Measurements from ENCODE around the gene PCBP1.
"Not testable (repeated sequence)": the region's sequence is repeated elsewhere in the genome, so short reads cannot be mapped to it uniquely, and the experiment has no call there.

PCBP1 gene

DNA sequence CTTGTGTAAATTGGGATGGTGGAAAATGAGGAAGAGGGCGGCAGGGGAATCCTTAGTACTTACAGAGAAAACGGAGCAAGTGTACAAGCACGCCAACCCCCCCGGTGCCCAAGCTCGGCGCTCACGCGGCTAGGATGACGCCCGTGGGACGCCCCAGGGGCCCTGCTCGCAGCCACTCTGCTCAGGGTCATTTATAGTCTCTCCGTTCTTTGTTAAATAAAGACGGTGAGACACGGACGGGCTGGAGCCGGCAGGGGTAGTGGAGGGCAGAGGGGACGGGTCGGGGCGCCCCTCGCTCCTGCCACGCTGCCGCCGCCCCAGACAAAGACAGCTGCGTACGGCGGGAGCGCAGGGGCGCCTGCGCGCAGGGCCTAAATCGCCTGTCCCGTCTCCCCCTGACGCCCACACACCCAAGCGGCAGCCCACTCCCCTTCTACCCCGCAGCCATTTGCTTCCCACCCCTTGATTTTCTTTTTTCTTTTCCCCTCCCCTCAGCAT lies 37.8 kb downstream of the PCBP1 start:
- peak in 1 of 2 donors; percentile 57 for DNase-seq (ENCODE audit: low read depth in 2 of 2)

DNA sequence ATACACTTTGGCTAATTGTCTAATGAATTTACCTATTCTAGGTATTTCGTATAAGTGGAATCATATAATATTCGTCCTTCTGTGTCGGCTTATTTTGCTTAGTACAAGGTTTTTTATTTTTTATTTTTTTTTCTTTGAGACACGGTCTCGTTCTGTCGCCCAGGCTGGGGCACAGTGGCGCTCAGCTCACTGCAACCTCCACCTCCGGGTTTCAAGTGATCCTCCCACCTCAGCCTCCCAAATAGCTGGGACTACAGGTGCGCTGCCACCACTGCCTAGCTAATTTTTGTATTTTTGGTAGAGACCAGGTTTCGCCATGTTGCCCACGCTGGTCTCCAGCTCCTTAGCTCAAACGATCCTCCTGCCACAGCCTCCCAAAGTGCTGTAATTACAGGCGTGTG lies 38.2 kb downstream of the PCBP1 start:
- no peak for DNase-seq (ENCODE audit: low read depth in 2 of 2)

DNA sequence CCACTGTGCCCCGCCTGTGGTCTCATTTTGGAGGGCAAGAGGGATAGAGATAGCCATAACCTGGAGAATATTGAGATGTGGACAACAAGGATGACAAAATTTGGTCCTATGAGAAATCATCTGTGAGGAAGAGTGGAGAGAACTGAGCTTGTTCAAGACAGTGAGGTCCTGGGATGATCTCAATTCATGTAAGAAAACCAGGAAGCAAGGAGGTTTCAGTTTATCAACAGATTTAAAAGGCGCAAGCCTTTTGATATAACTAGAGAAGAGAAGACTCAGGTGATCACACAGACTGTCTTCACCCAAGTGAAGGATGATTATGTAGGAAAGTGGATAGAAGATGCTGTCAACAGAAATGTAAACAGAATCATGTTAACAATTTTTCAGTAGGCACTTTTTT lies 39.1 kb downstream of the PCBP1 start:
- no peak for DNase-seq (ENCODE audit: low read depth in 2 of 2)

DNA sequence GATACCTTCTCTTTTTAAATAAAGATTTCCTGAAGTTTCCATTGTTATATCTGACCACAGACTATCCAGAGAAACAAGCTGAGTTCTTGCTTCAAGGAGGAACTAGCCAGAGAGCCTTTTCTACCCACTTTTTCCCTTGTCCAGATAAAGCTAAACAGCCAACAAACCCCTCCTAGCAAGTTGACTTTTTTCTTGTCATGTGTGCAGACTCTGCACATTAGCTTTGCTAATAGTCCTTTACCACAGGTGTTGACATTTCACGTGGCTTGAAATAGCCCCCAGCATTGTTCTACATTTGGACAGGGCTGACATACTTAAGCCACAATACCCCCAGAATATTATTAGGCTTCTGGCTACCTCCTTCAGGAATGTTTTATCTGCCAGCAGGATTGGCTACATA lies 40.7 kb downstream of the PCBP1 start:
- no peak for DNase-seq (ENCODE audit: low read depth in 2 of 2)

DNA sequence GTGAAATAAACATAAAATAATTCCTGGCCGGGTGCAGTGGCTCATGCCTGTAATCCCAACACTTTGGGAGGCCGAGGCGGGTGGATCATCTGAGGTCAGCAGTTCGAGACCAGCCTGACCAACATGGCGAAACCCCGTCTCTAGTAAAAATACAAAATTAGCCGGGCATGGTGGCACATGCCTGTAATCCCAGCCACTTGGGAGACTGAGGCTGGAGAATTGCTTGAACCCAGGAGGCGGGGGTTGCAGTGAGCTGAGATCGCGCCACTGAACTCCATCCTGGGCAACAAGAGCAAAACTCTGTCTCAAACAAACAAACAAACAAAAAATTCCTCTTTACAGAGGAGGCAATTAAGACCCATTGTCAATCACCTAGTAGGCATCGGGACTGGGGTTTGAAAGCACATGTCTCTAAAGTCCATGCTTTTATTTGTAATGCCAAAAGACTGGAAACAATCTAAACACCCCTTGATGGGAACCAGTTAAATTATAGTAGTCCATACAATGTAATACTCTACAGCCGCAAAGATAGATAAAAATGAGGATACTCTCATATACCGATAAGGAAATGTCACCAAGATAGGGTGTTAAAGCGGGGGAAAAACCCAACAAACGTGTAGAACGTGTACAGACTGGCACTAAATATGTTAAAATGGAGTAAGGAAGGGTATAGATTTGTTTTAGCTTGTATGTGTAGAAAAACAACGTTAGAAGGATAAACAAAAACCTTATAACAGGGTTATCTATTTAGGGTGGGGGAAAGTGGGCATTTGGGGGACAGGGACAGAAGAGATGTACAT lies 44.3 kb downstream of the PCBP1 start:
- DNase-seq (ENCODE audit: low read depth in 2 of 2), result not testable (repeated sequence)

- DNase-seq (ENCODE audit: low read depth in 2 of 2), result no peak
Observed at GRCh38 chr2:70132244-70133126, 45.2 kb downstream of the PCBP1 start.

DNA sequence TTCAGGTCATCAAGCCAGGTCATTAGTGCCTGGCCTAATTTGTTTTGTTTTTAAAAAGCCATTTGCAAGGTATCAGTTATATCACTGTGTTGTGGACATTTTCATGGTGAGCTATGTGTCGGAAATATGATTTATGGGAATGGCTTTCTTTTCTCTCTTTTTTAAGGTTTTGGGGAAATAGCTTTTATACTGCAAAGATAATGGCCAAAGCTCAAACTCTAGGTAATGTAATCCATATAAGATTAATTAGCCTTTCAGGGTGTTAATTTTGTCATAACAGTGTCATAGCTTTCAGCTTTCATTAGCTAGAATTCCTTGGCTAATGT lies 45.8 kb downstream of the PCBP1 start:
- no peak for DNase-seq (ENCODE audit: low read depth in 2 of 2)

- no peak for DNase-seq (ENCODE audit: low read depth in 2 of 2)
Observed at GRCh38 chr2:70133491-70134322, 46.4 kb downstream of the PCBP1 start.

DNA sequence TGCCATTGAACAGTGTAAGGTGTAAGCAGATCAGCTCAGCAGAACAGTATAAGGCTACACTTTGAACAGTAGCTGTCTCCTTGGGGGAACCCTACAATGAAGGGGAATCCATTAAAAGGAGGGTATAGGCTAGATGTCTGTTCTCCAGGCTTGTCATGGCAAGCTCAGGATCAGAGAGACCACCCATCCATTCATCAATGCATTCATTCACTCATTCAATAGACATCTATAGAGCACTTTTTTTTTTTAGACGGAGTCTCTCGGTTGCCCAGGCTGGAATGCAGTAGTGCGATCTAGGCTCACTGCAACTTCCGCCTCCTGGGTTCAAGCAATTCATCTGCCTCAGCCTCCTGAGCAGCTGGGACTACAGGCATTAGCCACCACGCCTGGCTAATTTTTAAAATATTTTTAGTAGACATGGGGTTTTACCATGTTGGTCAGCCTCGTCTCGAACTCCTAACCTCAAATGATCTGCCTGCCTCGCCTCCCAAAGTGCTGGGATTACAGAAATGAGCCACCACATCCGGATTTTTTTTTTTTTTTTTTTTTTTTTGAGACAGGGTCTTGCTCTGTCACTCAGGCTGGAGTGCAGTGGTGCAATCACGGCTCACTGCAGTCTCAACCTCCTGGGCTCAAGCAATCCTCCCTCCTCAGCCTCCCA lies 47.2 kb downstream of the PCBP1 start:
- not testable (repeated sequence) for DNase-seq (ENCODE audit: low read depth in 2 of 2)
